Activated CD8-positive, alpha-beta memory T cell treated with anti-CD3 and anti-CD28 coated beads, Interleukin-2, amount 50 U/mL, for 24 hours (primary cell): ENCODE measurements around the gene SVBP.

Experiments used
- DNase-seq: peaks from one replicate; pipeline ENCODE4 v3.0.0-alpha.2; 2020; ENCODE audit errors: extremely low read depth

The SVBP gene

GRCh38 chr1:42806171-42806570 is 11.0 kb downstream of the SVBP start:
- DNase-seq: no peak

GRCh38 chr1:42801832-42802473 is 15.2 kb downstream of the SVBP start:
- no peak for DNase-seq

DNA sequence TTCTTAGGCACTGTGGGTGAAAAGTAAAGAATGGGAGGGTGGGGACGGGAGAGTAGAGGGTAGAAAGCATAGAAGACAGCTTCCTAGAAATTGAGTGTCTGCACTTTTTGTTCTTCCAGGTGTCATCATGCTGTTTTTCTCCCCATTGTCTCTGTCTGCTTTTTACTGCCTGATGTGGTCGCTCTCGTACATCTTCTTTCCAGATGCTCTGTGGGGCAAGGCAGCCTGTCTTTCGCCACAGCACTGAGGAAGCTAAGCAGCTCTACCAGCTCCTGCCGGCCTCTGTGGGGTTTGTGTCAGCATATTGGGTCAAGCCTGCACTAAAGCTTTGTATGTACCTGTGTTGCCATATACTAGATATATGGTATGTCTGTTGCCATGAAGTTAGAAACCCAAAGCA is 19.2 kb downstream of the SVBP start:
- DNase-seq: no peak

GRCh38 chr1:42797414-42797813 is 19.8 kb downstream of the SVBP start:
- no peak for DNase-seq

DNA sequence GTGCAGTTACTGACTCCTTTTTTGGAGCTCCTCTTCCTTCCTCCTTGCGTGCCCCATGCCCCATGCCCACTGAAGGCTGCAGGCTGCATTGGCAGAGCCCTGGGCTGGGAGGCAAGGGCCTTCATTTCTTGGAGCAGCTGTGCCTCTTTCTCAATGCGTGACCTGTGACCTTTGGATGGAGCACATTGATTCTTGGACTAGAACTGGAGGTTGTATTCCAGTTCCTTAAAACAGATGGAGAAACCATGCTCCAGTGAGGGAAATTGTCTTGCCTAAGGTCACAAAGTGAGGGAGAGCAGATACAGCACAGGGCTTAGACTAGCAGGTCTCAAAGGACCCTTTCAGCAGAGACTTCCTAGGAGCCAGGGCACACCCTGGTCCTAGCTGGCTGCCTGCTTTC is 23.4 kb downstream of the SVBP start:
- no peak for DNase-seq

GRCh38 chr1:42788021-42788420 is 29.2 kb downstream of the SVBP start:
- DNase-seq: no peak

GRCh38 chr1:42786097-42786496 is 31.1 kb downstream of the SVBP start:
- DNase-seq: no peak

DNA sequence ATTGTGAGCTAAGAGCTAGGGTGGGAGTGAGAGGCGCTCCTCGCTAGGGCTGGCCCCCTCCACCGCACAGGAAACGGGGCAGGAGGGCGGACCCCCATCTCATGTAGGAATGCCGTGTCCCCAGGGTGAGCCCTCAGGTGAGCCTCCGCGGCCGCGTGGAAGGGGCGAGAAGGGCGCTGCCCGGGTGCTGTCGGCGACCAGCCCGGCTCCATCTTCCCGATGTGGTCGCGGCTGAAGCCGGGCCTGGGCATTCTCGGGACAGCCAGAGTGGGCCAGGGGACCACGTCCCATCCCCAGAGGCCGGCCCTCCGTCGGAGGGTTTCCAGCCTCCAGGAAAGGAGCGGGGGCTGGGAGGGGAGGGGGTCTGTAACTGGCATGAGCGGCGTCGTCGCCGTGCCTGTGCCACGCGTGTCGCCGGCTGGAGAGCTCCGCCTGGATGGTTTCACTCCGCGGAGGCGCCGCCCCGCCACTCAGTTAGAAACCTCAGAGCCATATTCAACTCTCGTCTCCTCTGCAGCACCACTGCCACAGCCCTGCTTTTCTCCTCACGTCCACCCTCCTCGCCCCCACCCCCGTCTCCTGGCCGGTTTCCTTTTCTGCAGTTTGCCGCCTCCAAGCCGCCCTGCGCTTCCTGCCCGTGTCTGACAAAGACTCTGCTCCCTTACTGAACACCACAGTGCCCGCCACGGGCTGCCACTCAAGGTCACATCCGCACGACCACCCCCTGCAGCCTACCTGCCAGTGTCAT is 32.1 kb downstream of the SVBP start, which contains the start of gene TMEM269:
Gene TMEM269, plus strand, starts transcription at position 46 of the 748 bp plus-strand sequence. CDS start 4,903 bp downstream, outside the sequence.
- DNase-seq: no peak

GRCh38 chr1:42784547-42784945 is 32.7 kb downstream of the SVBP start:
- DNase-seq: no peak

- DNase-seq: no peak
These were observed 34.1 kb downstream of the SVBP start for GRCh38 chr1:42783092-42783491.

- DNase-seq: no peak
These were observed 37.0 kb downstream of the SVBP start for GRCh38 chr1:42780176-42780575.

- DNase-seq: no peak
These were observed 37.5 kb downstream of the SVBP start for GRCh38 chr1:42779725-42780124.

DNA sequence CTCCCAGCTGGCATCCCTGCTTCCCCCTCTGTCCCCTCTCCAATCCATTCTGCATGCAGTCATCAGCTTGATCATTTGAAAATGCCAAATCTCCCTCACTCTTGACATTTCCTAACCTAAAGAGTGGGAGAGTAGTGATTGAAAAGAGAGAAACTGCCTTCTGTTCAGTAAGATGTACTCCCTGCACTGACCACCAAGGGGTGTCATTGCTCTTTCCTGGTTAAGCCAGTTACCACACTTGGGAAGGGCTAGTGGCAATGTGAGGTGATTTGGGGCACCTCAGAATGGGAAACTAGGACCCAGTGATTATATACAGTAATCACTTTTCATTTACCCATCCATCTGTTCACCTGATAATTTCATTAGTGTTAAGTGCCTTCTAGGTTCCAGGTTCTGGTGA is 39.3 kb downstream of the SVBP start:
- no peak for DNase-seq

DNA sequence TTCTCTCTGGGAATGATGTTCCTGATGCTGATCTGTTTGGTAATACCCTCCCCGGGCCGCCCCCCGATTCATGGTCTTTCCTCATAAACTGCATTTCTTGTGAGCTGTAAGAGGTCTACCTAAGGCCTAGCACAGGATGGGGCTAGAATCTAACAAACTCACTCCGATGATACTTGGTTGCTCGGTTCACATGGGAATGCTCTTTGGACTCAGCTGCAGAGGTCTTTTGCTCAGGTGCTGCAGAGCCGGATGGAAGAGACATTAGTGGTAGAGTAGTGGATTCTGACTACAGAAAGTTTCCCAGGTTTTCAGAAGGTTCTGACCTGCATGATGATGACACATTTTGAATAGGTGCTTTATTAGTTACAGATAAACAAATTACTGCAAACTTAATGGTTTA is 40.7 kb downstream of the SVBP start:
- DNase-seq: no peak

DNA sequence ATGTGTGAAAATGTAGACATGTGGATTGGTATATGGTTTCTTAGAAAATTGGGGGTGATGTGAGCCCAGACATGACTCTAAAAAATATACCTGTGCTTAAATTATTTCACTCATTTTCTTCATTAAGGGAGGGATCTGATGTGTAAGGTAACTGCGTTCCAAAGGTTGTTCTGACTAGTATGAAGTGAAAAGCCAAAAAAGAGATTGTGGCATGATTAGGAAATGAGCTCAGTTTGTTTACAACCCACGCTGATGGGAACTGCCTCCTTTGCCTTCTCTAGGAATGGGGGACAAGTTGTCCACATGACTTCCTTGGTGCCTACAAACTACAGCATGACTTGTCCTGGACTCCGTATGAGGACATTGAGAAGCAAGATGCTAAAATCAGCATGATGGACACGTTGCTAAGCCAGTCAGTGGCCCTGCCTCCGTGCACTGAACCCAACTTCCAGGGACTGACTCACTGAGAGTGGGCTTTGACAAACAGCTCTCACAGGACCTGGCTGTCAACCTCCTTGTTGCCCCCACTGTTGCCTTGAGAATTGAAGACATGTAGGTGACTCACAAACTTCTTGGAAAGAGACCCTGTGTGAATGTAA is 42.2 kb downstream of the SVBP start:
- no peak for DNase-seq

DNA sequence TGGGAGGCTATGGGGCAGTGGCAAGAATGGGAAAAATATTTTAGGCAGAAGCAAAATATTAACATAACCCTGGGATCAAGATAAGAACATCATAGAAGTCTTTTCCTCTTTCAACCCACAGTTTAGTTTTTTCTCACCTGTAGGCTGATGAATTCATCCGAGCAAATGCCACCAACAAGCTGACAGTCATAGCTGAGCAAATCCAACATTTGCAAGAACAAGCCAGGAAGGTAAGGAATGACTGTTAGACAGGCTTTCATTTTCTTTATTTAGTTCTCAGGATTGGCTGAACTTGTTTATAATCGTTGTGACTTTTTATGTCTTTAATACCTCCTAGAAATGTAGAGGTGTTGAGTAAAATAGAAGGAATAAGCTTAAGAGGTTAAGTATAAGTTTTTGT is 43.8 kb downstream of the SVBP start:
- no peak for DNase-seq

- no peak for DNase-seq
These were observed 47.4 kb downstream of the SVBP start for GRCh38 chr1:42769811-42770210.

DNA sequence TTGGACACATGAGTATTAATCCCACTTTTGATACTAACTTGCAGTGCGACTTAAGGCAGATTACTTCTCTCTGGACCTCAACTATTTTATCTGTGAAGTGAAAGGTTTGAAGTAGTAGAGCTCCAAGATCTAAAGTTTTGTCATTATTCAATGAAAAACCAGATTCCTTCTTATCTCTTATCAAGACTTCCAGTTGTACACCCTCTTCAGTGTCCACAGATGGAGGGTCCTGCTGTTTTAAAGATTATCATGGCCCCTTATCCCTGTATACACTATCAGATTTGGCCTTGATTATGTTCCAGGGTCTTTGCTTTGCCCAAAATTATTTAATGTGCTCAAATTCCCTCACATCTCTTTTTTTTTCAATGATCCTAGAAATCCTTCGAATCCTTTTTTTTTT is 49.0 kb downstream of the SVBP start:
- no peak for DNase-seq

DNA sequence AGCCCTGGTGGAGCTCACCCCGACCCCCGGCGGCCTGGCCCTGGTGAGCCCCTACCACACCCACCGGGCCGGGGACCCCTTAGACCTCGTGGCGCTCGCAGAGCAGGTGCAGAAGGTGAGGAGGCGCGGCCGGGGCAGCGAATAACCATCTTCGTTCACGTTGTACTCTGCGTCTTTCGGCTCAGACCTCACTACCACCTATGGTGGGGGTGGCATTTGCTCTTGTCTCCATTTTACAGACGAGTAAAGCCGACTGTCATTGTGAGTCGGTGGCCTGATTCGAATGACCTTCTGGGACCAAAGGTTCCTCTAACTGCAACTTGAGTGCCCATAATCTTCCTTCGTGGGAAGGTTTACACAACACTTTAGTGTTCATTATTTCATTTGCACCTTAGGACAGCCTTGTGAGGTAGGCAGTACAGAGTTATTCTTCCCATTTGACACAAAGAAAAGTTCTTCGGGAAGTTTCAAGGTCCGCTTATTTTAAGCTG is 49.6 kb downstream of the SVBP start:
- no peak for DNase-seq

GRCh38 chr1:42766741-42767509 is 50.3 kb downstream of the SVBP start, which contains the start of the genes C1orf50 and P3H1:
TSS of gene C1orf50 (plus strand) at chr1:42767249. CDS start at chr1:42767312, 63 bp downstream.
TSS of gene P3H1 (minus strand) at chr1:42767028. CDS start at chr1:42766971, 57 bp downstream.
- DNase-seq: peak; percentile 99

DNA sequence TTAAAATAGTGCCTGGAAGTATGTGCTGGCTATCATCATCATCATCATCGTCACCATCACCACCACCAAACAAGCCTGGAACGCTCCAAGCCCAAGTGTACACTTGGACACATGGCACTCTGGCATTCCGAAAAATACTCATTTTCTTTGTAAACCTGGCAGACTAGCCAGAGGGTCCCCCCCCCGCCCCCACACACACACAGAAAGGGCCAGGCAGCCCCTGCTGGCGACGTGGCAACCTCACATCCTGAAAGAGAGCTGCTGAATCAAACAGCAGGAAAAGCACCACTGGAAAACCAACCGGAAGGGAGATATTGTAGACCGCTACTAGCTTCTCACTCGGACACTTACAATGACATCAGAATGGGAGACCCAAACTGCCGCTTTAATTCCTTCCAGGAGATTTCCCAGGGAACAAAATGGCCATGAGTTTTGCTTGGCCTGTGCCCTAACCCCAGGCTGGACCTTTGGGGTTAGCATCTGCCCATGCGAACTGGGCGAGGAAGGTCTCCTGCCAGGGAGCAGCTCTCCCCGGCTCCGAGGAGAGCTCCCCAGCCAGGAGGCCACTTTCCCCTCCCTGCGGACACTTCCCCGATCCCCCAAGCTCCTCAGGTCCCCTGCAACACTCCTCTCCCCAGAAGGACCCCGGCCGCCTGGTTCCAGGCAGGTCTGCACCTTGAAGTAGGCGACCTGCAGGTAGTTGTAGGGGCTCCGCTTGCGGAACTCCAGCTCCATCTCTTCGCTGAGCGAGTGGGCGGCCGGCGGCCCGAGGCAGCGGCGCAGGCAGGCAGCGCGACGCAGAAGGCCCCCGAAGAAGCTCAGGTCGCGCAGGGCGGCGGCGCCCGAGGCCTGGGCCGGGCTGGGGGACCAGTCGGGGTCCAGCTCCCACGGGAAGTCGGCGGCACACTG is 51.1 kb downstream of the SVBP start:
- no peak for DNase-seq
